ENCODE measurements around the gene FMO2. TPM values are rescaled to one million over a fixed set of nuclear protein-coding genes. Genes with fewer than 3 reads are reported as not detected.

Gene FMO2
- total RNA-seq, 1 donor from 2014 or later: not detected

DNA sequence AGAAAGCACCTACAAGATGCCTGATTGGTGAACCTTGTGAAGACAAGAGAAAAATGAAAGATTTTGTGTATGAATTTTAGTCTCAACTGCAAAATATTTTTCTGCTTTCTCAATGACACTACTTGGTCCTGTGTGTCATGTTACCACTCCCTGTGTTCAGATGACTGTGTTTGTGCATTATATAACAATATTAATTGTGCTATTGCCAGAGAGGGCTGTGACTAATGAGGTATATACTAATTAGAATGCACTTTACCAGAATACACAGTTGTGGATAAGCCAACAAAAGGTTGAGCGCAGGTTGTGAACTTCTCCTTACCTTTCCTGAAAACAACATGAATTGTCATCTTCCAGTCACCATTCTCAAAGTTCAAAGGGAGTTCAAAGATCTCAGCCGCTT lies 17.3 kb upstream of the FMO2 start:
- H3K9me3 ChIP-seq (ENCODE audit: insufficient read depth, low read depth, low read length): no peaks in the 10 kb centered on the region

DNA sequence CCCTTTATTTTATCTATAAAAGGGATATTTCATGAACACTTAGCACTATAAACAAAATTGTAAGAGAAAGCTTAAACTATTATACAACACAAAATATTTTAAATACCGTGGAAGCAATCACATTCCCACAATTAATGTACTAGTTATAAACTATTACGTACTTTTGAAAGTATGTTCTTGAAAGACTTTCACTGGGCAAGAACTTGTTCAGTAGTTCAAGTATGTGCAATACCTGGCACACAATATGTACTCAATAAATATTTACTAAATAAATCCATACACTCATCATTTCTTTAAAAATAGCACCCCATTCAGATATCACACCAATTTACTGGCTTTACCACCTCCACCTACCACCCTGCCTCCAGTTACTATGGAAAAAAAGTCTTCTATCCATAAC lies 12.6 kb upstream of the FMO2 start:
- TF ChIP-seq, protein P1, sequence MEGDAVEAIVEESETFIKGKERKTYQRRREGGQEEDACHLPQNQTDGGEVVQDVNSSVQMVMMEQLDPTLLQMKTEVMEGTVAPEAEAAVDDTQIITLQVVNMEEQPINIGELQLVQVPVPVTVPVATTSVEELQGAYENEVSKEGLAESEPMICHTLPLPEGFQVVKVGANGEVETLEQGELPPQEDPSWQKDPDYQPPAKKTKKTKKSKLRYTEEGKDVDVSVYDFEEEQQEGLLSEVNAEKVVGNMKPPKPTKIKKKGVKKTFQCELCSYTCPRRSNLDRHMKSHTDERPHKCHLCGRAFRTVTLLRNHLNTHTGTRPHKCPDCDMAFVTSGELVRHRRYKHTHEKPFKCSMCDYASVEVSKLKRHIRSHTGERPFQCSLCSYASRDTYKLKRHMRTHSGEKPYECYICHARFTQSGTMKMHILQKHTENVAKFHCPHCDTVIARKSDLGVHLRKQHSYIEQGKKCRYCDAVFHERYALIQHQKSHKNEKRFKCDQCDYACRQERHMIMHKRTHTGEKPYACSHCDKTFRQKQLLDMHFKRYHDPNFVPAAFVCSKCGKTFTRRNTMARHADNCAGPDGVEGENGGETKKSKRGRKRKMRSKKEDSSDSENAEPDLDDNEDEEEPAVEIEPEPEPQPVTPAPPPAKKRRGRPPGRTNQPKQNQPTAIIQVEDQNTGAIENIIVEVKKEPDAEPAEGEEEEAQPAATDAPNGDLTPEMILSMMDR (IDR thresholded peaks at IDR 0.05; ENCODE audit: insufficient read depth, low read depth, low read length): no peak
- no peaks in the 10 kb centered on the region for H3K79me2 ChIP-seq (ENCODE audit: insufficient read depth, low read length)
- no peaks in the 10 kb centered on the region for H3K9me3 ChIP-seq (ENCODE audit: insufficient read depth, low read depth, low read length)
- H3K4me2 ChIP-seq (ENCODE audit: low read length): no peak overlapping the region
- no peaks in the 10 kb centered on the region for H3K36me3 ChIP-seq (ENCODE audit: insufficient read depth, low read length)
- H3K9ac ChIP-seq (ENCODE audit: low read length): no peak overlapping the region
- H3K27ac ChIP-seq (ENCODE audit: low read depth, low read length): no peak overlapping the region
- no peaks in the 10 kb centered on the region for H4K20me1 ChIP-seq (ENCODE audit: insufficient read depth, low read length)
- Mint-ChIP-seq H3K27me3 (ENCODE audit: low read depth, unreplicated experiment) (peaks cover 4% of the 10 kb centered on the region), H3K36me3 (ENCODE audit: low read depth, unreplicated experiment) (no peaks in the 10 kb centered on the region), H3K4me3 (ENCODE audit: unreplicated experiment) (no peak overlapping the region), H3K27ac (ENCODE audit: unreplicated experiment) (no peak overlapping the region), H3K9me3 (ENCODE audit: unreplicated experiment) (peaks cover 2% of the 10 kb centered on the region), H3K4me1 (ENCODE audit: low read depth, unreplicated experiment) (peaks cover 2% of the 10 kb centered on the region)
- DNase-seq (ENCODE audit: low read depth): no peak
- H3K4me3 ChIP-seq (ENCODE audit: insufficient read depth, low read depth, low read length): no peak overlapping the region
- H3K27me3 ChIP-seq (ENCODE audit: insufficient read depth, low read length): no peaks in the 10 kb centered on the region
- no peak for FAIRE-seq
- no peak overlapping the region for H2AFZ ChIP-seq (ENCODE audit: low read depth, low read length)
- H3K4me1 ChIP-seq (ENCODE audit: insufficient read depth, low read length): no peaks in the 10 kb centered on the region

More for the DNA sequence above, 17.3 kb upstream of the FMO2 start:
- no peak overlapping the region for H3K4me2 ChIP-seq (ENCODE audit: low read length)
- no peak for FAIRE-seq
- TF ChIP-seq, protein P1 (IDR thresholded peaks at IDR 0.05; ENCODE audit: insufficient read depth, low read depth, low read length): no peak
- TF ChIP-seq EZH2 (IDR thresholded peaks at IDR 0.05; ENCODE audit: insufficient read depth, low read length): no peak
- H3K27me3 Mint-ChIP-seq (ENCODE audit: low read depth, unreplicated experiment): peaks cover 4% of the 10 kb centered on the region
- no peak overlapping the region for H3K27ac Mint-ChIP-seq (ENCODE audit: unreplicated experiment)
- H4K20me1 ChIP-seq (ENCODE audit: insufficient read depth, low read length): no peaks in the 10 kb centered on the region
- no peaks in the 10 kb centered on the region for H3K36me3 ChIP-seq (ENCODE audit: insufficient read depth, low read length)
- H3K4me3 Mint-ChIP-seq (ENCODE audit: unreplicated experiment): no peak overlapping the region
- H2AFZ ChIP-seq (ENCODE audit: low read depth, low read length): no peak overlapping the region
- no peaks in the 10 kb centered on the region for H3K4me1 ChIP-seq (ENCODE audit: insufficient read depth, low read length)
- no peaks in the 10 kb centered on the region for H3K36me3 Mint-ChIP-seq (ENCODE audit: low read depth, unreplicated experiment)
- no peak overlapping the region for H3K4me3 ChIP-seq (ENCODE audit: insufficient read depth, low read depth, low read length)
- DNase-seq (ENCODE audit: low read depth): no peak
- peaks cover 2% of the 10 kb centered on the region for H3K9me3 Mint-ChIP-seq (ENCODE audit: unreplicated experiment)
- no peak overlapping the region for H3K9ac ChIP-seq (ENCODE audit: low read length)
- peaks cover 2% of the 10 kb centered on the region for H3K4me1 Mint-ChIP-seq (ENCODE audit: low read depth, unreplicated experiment)
- H3K27ac ChIP-seq (ENCODE audit: low read depth, low read length): no peak overlapping the region
- no peaks in the 10 kb centered on the region for H3K79me2 ChIP-seq (ENCODE audit: insufficient read depth, low read length)
- no peaks in the 10 kb centered on the region for H3K27me3 ChIP-seq (ENCODE audit: insufficient read depth, low read length)

- no peak for TF ChIP-seq EZH2 (IDR thresholded peaks at IDR 0.05; ENCODE audit: insufficient read depth, low read length)
- TF ChIP-seq, protein P1 (IDR thresholded peaks at IDR 0.05; ENCODE audit: insufficient read depth, low read depth, low read length): no peak
- Mint-ChIP-seq H3K27me3 (ENCODE audit: low read depth, unreplicated experiment) (peaks cover 4% of the 10 kb centered on the region), H3K27ac (ENCODE audit: unreplicated experiment) (no peak overlapping the region), H3K36me3 (ENCODE audit: low read depth, unreplicated experiment) (no peaks in the 10 kb centered on the region), H3K4me3 (ENCODE audit: unreplicated experiment) (no peak overlapping the region), H3K9me3 (ENCODE audit: unreplicated experiment) (peaks cover 2% of the 10 kb centered on the region), H3K4me1 (ENCODE audit: low read depth, unreplicated experiment) (peaks cover 2% of the 10 kb centered on the region)
- Histone ChIP-seq H3K27me3 (ENCODE audit: insufficient read depth, low read length) (no peaks in the 10 kb centered on the region), H4K20me1 (ENCODE audit: insufficient read depth, low read length) (no peaks in the 10 kb centered on the region), H3K4me2 (ENCODE audit: low read length) (no peak overlapping the region), H3K79me2 (ENCODE audit: insufficient read depth, low read length) (no peaks in the 10 kb centered on the region), H3K4me3 (ENCODE audit: insufficient read depth, low read depth, low read length) (no peak overlapping the region), H3K27ac (ENCODE audit: low read depth, low read length) (no peak overlapping the region), H3K36me3 (ENCODE audit: insufficient read depth, low read length) (no peaks in the 10 kb centered on the region), H3K9ac (ENCODE audit: low read length) (no peak overlapping the region), H3K4me1 (ENCODE audit: insufficient read depth, low read length) (no peaks in the 10 kb centered on the region), H3K9me3 (ENCODE audit: insufficient read depth, low read depth, low read length) (no peaks in the 10 kb centered on the region), H2AFZ (ENCODE audit: low read depth, low read length) (no peak overlapping the region)
- DNase-seq (ENCODE audit: low read depth) (no peak), FAIRE-seq (no peak)
Observed at GRCh38 chr1:171173069-171173468, 12.0 kb upstream of the FMO2 start.
